ENCODE data around the gene KBTBD13. TPM values are rescaled to one million over a fixed set of nuclear protein-coding genes. Genes with fewer than 3 reads are reported as not detected.

The KBTBD13 gene
- total RNA-seq, 1 donor from 2014 or later, result not detected

- no peak for DNase-seq (ENCODE audit: extremely low spot score, unreplicated experiment)
- H3K9me3 Mint-ChIP-seq, result no peaks in the 10 kb centered on the region
- H3K27me3 Mint-ChIP-seq, result no peaks in the 10 kb centered on the region
- no peak for TF ChIP-seq CTCF (conservative IDR thresholded peaks at IDR 0.05)
- no peak overlapping the region for H3K27ac Mint-ChIP-seq
- H3K4me3 Mint-ChIP-seq, result no peak overlapping the region
- H3K36me3 Mint-ChIP-seq, result no peaks in the 10 kb centered on the region
- peaks cover 25% of the 10 kb centered on the region for H3K4me1 Mint-ChIP-seq (ENCODE audit: unreplicated experiment)
Observed at GRCh38 chr15:65052956-65053355, 23.6 kb upstream of the KBTBD13 start.

- H3K27ac Mint-ChIP-seq, result no peak overlapping the region
- no peaks in the 10 kb centered on the region for H3K9me3 Mint-ChIP-seq
- no peaks in the 10 kb centered on the region for H3K27me3 Mint-ChIP-seq
- no peak overlapping the region for H3K4me3 Mint-ChIP-seq
- peak; percentile 95 for TF ChIP-seq CTCF (conservative IDR thresholded peaks at IDR 0.05)
- DNase-seq (ENCODE audit: extremely low spot score, unreplicated experiment), result peak; percentile 81
- peaks cover 16% of the 10 kb centered on the region for H3K4me1 Mint-ChIP-seq (ENCODE audit: unreplicated experiment)
- H3K36me3 Mint-ChIP-seq, result no peaks in the 10 kb centered on the region
Observed at GRCh38 chr15:65054333-65055200, 22.0 kb upstream of the KBTBD13 start.

- Mint-ChIP-seq H3K4me1 (ENCODE audit: unreplicated experiment) (peaks cover 8% of the 10 kb centered on the region), H3K27ac (no peak overlapping the region), H3K9me3 (no peaks in the 10 kb centered on the region), H3K4me3 (no peak overlapping the region), H3K27me3 (no peaks in the 10 kb centered on the region), H3K36me3 (no peaks in the 10 kb centered on the region)
- no peak for TF ChIP-seq CTCF (conservative IDR thresholded peaks at IDR 0.05)
- no peak for DNase-seq (ENCODE audit: extremely low spot score, unreplicated experiment)
Observed at GRCh38 chr15:65055201-65055870, 21.2 kb upstream of the KBTBD13 start.

- peaks cover 7% of the 10 kb centered on the region for H3K4me1 Mint-ChIP-seq (ENCODE audit: unreplicated experiment)
- H3K4me3 Mint-ChIP-seq, result no peak overlapping the region
- H3K27me3 Mint-ChIP-seq, result no peaks in the 10 kb centered on the region
- H3K36me3 Mint-ChIP-seq, result no peaks in the 10 kb centered on the region
- no peak overlapping the region for H3K27ac Mint-ChIP-seq
- no peaks in the 10 kb centered on the region for H3K9me3 Mint-ChIP-seq
- TF ChIP-seq CTCF (conservative IDR thresholded peaks at IDR 0.05), result no peak
- DNase-seq (ENCODE audit: extremely low spot score, unreplicated experiment), result no peak
Observed at GRCh38 chr15:65056106-65056505, 20.4 kb upstream of the KBTBD13 start.

GRCh38 chr15:65056868-65057548, 19.5 kb upstream of the KBTBD13 start:
- peaks cover 7% of the 10 kb centered on the region for H3K4me1 Mint-ChIP-seq (ENCODE audit: unreplicated experiment)
- H3K9me3 Mint-ChIP-seq, result no peaks in the 10 kb centered on the region
- TF ChIP-seq CTCF (conservative IDR thresholded peaks at IDR 0.05), result no peak
- no peaks in the 10 kb centered on the region for H3K27me3 Mint-ChIP-seq
- H3K36me3 Mint-ChIP-seq, result no peaks in the 10 kb centered on the region
- H3K4me3 Mint-ChIP-seq, result no peak overlapping the region
- H3K27ac Mint-ChIP-seq, result no peak overlapping the region
- DNase-seq (ENCODE audit: extremely low spot score, unreplicated experiment), result no peak

All from type B pancreatic cell (in vitro differentiated cells).